Measurements from ENCODE around the gene CFAP54. TPM values are rescaled to one million over a fixed set of nuclear protein-coding genes. Genes with fewer than 3 reads are reported as not detected.

The CFAP54 gene
- total and polyA plus RNA-seq, 2 experiments from 2014 or later, result 0.07 to 0.76 TPM

- no peak for ATAC-seq
- Histone ChIP-seq H3K36me3 (ENCODE audit: insufficient read depth) (0 out of 2 replicates have a peak, but pooled peaks cover 9% of the 10 kb centered on the region), H4K20me1 (replicated peaks; ENCODE audit: insufficient read depth) (no peaks in the 10 kb centered on the region), H3K79me2 (replicated peaks; ENCODE audit: insufficient read depth) (no peaks in the 10 kb centered on the region), H3K27me3 (ENCODE audit: insufficient read depth) (no peaks in the 10 kb centered on the region), H3K4me3 (no peak overlapping the region), H3K4me2 (no peak overlapping the region), H3K27ac (ENCODE audit: low read depth) (no peak overlapping the region), H3K4me1 (ENCODE audit: insufficient read depth) (no peaks in the 10 kb centered on the region), H3K9me2 (ENCODE audit: insufficient read depth) (peaks cover 7% of the 10 kb centered on the region; the same call in 1 of the 2 replicates), H3F3A (replicated peaks; ENCODE audit: low read depth) (no peaks in the 10 kb centered on the region), H2AFZ (no peak overlapping the region)
- Mint-ChIP-seq H3K4me1 (no peaks in the 10 kb centered on the region), H3K27me3 (ENCODE audit: insufficient read depth, low read depth, poor library complexity) (peaks cover 3% of the 10 kb centered on the region), H3K9me3 (peaks cover 26% of the 10 kb centered on the region), H3K36me3 (ENCODE audit: low read depth) (peaks cover 18% of the 10 kb centered on the region), H3K4me3 (no peak overlapping the region), H3K27ac (no peak overlapping the region)
- no peak for DNase-seq (ENCODE audit: low spot score)
- TF ChIP-seq ZNF462 (CRISPR knock-in tag; IDR thresholded peaks at IDR 0.05) (no peak), NANOG (IDR thresholded peaks at IDR 0.05; ENCODE audit: borderline replicate concordance) (no peak), EZH2phosphoT487 (IDR thresholded peaks at IDR 0.05; ENCODE audit: unreplicated experiment) (no peak), EZH2 (IDR thresholded peaks at IDR 0.05; ENCODE audit: low read depth, unreplicated experiment) (no peak), POLR2AphosphoS5 (IDR thresholded peaks at IDR 0.05; ENCODE audit: low read depth) (no peak), ZNF331 (CRISPR knock-in tag; IDR thresholded peaks at IDR 0.05; ENCODE audit: low read depth) (no peak), JUNB (IDR thresholded peaks at IDR 0.05; ENCODE audit: unreplicated experiment) (no peak), ZNF114 (CRISPR knock-in tag; IDR thresholded peaks at IDR 0.05) (no peak), STAT1 (IDR thresholded peaks at IDR 0.05; ENCODE audit: unreplicated experiment) (no peak), CTCF (conservative IDR thresholded peaks at IDR 0.05; ENCODE audit: low read depth in 2 of 2) (no peak), ETS1 (IDR thresholded peaks at IDR 0.05) (no peak), CREB1 (CRISPR knock-in tag; IDR thresholded peaks at IDR 0.05; ENCODE audit: low read depth) (no peak), REST (IDR thresholded peaks at IDR 0.05; ENCODE audit: unreplicated experiment) (no peak)
Observed at GRCh38 chr12:96606134-96606533, 116.8 kb downstream of the CFAP54 start.
